ENCODE results near the gene PRPF31.

Gene PRPF31

DNA sequence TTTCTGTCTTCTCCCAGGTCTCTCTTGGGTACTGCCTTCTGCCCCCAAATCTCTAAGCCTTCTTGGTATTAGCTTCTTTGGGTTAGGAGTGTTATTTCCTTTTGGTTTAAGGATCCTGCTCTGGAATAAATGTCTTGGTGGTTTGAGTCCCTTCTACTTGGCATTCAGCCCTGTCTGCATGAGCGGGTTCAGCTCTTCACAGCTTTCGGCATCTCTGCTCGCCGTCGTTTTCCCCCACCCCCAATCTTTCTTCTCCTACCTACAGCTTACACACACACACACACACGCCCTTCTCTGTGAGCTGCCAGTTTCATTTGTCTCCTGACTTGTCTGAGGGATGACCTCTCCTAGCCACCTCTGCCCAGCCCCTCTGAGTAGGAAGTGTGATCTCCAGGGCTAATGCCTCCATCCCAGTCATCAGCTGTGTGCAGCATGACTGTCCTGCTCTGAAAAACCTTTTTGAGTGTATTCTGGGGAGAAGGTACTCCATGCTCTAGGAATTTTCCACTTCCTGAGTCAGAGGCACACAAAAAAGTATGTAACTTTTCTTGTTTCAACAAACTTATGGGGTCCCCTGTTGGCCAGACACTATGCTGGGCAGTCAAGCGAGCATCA is 26.7 kb downstream of the PRPF31 start:
- DNase-seq: no peak

DNA sequence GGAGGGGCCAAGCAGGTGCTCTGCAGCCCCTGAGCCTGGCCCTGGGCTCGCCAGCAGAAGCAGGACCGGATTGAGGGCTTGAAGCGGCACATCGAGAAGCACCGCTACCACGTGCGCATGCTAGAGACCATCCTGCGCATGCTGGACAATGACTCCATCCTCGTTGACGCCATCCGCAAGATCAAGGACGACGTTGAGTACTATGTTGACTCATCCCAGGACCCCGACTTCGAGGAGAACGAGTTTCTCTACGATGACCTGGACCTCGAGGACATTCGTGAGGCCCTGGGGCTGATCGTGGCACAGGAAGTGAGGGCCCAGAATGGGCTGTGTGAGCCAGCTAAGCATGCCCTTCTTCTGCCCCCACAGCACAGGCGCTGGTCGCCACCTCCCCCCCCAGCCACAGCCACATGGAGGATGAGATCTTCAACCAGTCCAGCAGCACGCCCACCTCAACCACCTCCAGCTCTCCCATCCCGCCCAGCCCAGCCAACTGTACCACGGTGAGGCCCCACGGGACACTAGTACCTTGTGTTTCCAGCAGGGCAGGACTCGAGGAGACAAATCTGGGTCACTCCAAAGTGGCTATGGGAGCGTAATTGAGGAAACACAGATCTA is 30.1 kb downstream of the PRPF31 start:
- no peak for DNase-seq

DNA sequence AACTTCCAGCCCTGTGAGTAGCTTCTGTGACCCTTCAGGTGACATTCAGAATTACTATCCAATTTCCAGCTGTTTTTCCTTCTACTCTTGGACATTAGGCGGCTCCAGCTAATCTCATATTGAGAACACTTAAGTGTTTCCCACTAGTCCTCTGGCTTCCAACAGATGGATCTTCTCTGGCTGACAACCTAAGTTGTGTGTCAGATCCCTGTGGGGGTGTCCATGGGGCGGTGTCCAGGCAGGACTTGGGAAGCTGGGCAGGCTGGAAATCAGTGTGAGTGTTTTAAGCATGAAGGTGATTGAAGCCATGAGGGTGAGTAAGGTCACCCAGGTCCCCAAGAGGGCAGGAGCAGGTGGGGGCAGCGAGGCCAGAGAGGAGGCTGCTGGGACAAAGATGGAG is 32.1 kb downstream of the PRPF31 start:
- DNase-seq: no peak

DNA sequence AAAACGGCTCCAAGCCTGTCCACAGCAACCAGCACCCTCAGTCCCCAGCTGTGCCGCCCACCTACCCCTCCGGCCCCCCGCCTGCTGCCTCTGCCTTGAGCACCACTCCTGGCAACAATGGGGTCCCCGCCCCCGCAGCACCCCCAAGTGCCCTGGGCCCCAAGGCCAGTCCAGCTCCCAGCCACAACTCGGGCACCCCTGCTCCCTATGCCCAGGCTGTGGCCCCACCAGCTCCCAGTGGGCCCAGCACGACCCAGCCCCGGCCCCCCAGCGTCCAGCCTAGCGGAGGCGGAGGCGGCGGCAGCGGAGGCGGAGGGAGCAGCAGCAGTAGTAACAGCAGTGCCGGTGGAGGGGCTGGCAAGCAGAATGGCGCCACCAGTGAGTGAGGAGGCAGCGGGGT is 32.6 kb downstream of the PRPF31 start:
- DNase-seq: no peak

DNA sequence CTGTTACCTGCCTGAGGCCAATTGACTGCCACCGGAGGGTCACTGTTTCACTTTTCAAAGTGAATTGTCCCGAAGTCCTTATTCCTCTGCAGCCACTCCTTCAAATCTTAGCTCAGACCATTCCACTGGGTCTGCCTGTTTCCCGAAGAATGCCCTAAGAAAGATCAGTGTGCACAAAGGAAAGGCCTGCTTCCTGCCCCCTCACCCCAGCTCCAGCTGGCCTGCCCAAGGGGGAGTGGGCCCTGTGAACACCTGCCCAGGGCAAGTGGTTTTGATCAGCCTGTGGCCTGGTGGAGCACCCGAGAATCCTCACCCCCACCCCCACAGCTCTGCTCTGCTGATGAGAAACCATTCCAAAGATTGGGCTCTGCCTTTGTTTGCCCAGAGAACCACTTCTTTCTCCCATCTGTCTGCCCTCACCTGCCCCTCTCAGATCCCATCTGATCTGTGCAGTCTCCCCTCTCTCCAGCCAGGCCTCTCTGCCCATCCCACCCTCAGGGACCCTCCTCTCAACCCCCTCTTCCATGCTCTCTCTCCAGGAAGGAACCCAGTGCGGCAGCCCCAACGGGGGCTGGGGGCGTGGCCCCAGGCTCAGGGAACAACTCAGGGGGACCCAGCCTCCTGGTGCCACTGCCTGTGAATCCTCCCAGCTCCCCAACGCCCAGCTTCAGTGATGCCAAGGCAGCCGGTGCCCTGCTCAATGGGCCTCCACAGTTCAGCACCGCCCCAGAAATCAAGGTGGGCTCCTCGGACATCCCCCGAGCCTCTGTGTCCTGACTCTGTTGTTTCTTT is 33.7 kb downstream of the PRPF31 start:
- DNase-seq: no peak

DNA sequence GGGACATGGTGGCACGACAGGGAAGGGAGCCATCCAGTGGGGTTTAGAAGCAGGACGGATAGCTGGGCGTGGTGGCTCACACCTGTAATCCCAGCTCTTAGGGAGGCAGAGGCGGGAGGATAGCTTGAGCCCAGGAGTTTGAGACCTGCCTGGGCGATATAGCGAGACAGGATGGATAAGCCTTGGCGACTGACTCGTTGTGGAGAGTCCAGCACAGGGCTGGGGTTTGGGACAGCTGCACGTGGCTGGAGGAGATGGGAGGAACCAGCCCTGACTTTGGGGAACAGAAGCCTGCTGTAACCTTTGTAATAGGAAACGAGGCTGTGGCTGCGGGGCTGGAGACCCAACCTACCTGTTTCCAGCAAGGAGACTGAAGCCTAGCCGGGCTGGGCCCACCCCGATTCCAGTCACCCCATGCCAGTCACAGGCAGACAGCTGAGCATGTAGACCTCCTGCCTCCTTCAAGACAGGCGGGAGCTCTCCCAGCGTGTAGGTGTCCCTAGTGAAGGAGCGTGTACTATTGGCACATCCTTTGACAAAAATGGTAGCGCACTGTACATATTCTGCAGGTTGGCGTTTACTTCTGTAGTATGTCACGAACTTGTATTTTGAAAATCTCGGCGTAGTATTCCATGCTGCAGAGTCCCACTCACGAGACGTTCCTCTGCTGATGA is 35.9 kb downstream of the PRPF31 start:
- no peak for DNase-seq

DNA sequence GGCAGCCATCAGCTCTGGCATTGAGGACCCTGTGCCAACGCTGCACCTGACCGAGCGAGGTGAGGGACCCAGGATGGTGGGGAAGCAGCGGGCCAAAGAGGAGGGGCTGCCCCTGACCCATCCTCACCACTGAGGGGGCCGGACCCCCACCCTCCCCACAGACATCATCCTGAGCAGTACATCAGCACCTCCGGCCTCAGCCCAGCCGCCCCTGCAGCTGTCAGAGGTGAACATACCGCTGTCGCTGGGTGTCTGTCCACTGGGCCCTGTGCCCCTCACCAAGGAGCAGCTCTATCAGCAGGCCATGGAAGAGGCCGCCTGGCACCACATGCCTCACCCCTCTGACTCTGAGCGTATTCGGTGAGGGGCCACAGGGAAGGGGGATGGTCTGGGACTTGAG is 36.7 kb downstream of the PRPF31 start:
- DNase-seq: no peak

DNA sequence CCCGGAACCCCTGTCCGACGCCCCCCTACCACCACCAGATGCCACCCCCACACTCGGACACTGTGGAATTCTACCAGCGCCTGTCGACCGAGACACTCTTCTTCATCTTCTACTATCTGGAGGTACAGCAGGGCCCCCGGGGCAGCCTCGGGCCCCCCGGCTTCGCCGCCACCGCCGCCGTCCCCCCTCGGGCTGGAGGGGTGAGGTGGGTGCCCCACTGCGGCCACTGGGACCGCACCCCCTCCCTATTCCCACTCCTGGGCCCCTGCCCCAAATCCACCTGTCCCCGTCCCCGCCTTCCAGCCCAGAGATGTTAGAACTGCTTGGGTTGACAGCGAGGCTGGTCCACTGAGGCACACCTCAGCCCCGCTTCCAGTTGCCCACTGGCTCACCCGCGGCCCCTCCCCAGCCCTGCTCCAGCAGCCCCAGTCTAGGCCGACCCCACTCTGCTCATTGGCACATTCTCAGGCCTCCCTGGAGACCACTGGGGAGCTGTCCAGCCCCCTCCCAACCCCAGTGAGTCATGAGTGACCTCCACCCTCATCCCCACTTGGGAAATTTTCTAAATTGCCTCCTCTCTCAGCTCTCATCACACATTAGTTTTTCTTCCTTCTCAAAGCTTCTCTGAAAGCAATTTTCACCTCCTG is 37.4 kb downstream of the PRPF31 start:
- DNase-seq: no peak

DNA sequence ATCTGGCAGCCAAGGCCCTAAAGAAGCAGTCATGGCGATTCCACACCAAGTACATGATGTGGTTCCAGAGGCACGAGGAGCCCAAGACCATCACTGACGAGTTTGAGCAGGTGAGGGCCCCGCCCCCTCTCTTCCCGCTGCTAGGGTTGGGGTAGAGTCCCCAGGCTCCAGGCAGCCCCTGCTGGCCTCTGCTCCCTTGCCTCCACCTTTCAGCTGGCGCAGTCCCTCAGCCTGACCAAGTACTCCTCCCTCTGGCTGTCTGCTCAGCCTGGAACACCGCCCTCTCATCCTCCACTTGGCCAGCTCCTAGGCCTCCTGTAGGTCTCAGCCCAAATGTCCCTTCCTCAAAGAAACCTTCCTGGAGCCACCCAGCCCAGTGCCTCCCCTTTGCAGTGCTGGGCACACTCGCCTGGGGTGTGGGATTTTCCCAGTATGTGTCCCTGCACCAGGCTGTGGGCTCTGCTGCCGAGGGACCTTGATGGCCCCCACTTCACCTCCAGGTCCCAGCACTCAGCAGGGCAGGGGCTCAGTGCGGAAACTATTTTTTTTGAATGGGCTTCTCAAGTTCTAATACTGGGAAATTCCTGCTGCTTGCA is 38.3 kb downstream of the PRPF31 start:
- no peak for DNase-seq

DNA sequence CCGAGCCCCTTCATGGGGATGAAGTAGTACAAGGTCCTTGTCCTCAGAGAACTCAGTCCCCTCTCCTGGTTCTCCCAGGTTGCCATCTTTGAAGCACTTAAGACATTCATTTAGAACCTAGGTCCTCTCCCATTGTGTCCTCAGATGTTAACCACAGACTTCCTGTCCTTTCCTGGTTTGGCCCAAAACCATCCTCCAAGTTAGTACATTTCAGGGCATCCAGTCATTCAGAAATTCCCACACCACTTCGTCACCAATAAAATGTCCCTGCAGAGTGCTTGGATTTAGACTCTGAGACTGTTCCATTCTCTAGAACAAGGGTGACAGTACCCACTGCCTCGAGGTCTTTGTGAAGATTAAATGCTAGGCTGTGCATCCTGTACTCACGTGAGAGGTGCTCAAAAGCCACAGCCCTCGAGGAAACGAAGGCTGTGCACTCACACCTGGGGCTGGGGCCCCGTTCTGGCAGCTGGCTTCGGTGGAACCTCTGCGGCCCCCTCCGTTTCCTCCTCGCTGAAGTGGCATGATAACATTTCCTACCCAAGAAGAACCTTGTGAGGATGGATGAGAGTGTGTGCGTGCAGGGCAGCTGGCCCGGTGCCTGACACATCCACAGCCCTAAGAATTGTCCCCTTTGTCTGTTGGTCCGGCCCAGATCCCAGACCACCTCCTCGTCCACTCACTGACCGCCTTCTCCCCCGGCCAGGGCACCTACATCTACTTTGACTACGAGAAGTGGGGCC is 39.2 kb downstream of the PRPF31 start:
- peak; percentile 41 for DNase-seq

DNA sequence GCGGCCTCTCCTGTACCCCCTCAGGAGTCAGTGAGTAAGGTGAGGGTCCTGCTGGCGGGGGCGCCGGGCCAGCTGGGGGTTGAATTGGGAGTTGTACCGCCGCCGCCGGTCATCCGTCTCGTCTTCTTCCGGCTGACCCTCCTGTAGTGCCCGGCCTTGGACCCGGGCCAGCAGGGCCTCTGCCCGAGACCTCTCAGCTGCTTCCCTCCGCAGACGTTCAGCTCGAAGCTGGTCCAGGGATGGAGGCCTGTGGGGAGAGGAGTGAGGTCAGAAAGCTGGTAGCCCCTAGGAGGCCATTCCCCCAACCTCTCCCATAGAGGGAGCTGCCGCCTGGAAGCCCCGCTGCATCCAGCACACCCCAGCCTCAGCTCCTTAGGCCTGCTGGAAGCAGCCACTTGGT is 40.1 kb downstream of the PRPF31 start:
- DNase-seq: no peak

DNA sequence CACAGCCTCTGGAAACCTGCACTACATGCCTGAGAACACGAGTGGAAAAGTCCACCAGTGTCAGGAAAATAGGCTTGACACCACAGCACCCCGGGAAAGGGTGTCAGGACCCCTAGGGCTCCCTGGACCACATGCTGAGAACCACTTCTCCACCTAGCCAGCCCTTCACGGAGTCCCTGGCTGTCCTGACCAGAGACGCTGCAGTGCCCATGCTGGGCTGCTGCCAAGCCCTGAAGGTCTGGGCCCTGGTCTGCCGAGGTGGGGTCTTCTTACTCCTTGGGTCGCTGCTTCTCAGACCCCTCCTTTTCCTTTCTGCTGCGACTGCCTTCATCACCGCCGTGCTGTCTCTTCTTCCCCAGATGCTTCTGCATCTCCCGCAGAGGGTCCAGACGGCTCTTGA is 40.9 kb downstream of the PRPF31 start:
- DNase-seq: no peak

DNA sequence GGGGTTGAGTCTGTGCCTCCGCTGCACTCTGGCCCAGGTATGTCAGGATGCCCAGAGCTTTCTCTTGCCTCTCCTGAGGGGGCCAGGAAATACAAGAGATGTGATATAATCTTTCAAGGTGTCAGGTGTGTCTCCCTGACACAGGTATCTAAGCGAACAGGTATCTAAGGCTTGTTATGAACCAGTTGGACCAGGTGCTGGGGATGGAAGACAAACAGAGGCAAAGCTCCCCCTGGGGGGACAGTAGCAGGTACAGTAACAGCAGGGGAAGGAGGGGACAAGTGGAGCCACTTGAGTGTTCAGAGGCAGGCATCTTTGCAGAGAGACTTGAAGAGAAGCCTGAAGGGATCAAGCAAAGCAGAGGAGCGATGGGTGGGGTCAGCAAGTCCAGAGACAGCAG is 41.4 kb downstream of the PRPF31 start:
- DNase-seq: no peak

DNA sequence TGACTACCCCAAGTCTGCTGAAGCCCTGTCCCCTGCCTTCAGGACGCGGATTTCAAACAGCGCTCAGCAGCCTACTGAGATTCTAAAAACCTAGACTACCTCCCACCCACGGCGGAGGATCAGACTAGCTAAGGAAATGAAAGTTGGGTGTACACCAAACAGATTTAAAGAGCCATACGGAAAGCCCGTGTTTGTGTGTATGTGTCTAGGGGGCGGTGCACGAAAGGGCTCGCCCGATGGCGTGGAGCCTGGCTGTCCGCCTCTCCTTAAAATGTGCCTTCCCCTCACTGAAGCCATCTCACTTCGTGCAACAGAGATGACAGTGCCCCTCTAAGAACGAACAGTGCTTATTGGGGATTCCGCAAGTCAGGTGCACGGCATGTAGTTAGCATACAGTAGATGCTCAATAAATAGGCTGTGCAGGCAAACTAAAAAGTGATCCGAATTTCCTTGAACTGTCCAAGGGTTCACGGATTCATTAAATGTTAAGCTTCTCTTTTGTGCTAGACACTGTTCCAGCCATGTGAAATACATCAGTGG is 43.3 kb downstream of the PRPF31 start:
- DNase-seq: no peak

DNA sequence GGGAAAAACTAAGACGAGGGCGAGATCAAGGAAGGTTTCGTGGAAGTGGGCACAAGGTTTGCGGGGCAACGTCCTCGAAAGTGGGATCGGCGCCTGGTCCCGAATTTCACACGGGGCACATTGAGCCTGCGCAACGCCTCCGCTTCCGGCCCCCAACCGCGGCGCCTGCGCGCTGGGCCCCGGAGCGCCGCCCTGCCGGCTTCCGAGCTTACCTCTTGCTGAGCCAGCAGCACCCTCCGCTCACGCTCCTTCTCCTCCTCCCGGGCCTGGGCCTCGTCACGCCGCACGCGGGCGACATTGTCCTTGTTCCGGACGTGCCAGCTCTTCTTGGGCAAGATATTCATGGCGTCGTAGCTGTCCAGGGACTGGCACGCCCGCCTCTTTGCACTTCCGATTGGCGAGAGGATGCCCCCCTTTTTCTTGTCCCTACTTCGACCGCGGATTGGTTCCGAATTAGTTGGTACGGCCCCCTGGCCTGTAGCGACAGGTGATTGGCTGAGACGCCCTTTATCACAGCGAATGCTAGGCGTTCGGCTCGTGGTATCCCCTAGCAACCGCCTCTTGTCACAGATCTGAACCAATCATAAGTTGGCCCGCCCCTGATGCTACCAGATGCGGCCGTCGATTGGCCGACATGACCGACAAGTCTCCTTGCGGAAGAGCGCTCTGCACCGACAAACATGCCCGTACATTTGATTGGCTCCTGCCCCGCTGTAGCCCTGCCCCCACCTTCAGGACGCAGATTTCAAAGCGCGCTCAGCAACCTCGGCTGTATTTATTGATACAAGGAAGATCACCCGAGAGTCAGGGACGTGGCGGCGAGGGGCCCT is 44.0 kb downstream of the PRPF31 start, which contains the start of gene LENG1:
TSS of gene LENG1 (minus strand) at position 370 of the 830 bp plus-strand sequence. CDS start at position 344, 26 bp downstream.
- peak; percentile 92 for DNase-seq

DNA sequence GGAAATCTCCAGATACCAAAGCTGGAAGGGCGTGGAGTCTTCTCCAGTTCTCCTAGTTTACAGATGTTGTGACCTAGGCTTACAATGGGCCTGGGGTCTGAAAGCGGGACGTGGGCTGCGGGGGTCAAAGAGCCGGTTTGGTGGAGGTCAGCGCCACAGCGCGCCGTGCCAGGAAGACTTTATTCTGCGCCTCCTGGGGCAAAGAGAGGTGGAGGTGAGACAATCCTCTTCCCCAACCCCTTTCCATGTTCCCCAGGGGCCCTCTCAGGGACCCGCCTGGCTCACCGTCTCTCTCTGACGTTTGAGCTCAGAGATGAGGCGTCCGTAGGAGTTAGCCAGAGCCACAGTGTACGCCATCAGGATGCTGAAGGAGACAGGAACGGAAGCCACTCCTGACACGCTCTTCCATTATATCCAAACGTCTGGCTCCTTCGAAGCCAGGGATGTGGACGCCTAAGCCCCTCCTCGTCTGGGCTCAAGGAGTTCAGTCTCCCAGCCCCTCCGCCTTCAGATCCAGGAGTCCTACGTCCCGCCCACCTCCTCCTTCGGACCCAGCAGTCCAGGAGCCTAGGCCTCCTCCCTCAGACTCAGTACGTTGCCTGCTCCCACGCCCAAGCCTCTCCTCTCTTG is 44.7 kb downstream of the PRPF31 start:
- no peak for DNase-seq

DNA sequence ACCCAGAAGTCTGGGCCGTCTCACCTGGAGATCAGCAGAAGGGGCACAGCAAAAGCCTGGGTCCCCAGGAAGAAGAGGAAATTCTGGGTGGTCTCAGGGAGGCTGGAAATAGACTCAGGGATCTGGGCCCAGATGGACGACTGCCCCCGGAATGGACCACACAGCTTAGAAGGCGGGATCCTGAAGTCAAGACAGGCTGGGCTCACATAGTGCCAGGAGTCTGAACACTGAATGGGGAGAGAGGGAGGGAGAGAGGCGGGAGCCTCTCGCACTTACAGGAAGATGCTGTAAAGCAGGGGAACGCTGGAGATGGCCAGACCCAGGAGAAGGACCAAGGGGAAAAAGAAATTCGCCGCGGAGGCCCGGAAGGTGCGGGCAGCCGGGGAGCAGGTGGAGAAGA is 45.3 kb downstream of the PRPF31 start:
- DNase-seq: no peak

DNA sequence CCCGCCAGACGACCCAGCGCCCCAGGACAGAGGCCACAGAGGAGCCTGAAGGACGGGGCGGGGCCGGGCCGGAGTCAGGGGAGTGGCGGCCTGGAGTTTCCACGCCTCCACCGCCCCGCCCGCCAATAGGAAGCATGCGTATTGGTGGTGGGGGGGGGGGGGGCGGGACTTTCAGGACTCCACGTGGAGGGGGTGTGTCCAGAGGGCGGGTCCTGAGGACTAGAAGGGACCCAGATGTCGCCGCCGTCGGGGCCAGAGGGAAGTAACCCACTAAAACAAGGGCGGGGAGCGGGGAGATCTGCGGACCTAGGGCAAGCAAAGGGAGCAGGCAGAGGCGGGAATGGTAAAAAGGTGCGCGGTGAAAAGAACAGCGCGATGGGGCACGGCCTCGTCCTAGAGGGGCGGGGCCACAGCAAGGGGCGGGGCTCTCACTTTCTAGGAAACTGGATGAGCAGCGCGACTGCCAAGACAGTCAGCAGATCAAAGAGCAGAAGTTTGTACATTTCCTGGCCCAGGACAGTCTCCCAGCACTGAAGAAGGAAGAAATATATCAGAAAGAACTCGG is 46.8 kb downstream of the PRPF31 start:
- DNase-seq: peak; percentile 86

DNA sequence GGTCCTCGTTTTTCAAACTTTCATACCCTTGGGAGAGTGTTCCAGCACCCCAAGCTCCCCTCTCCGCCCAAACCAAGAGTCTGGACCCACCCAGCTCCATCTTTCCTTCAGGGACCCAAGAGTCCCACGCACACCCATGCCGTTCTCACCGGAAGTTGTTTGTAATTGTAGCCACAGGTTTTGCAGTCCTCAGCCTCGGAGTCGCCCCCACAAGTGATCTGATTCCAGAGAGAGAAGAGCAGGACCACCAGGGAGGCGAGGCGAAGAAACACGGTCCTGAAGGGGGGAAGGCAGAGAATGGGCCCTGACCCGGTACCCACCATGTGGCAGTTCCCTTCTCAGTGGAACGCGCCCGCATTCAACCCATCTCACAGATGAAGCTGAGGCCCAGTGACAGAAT is 47.3 kb downstream of the PRPF31 start:
- DNase-seq: no peak
